ENCODE measurements around the gene NOS1AP.
"Not testable (repeated sequence)": the region's sequence is repeated elsewhere in the genome, so short reads cannot be mapped to it uniquely, and the experiment has no call there.

NOS1AP gene

GRCh38 chr1:162349635-162350330 lies 280.3 kb downstream of the NOS1AP start:
- peak overlapping the region; percentile 94 for H3K27ac ChIP-seq
- peak; percentile 82 for DNase-seq (ENCODE audit: low read depth, low spot score)

GRCh38 chr1:162351246-162351842 lies 281.9 kb downstream of the NOS1AP start:
- no peak overlapping the region for H3K27ac ChIP-seq
- no peak for DNase-seq (ENCODE audit: low read depth, low spot score)

GRCh38 chr1:162351874-162352273 lies 282.4 kb downstream of the NOS1AP start:
- not testable (repeated sequence) for H3K27ac ChIP-seq; DNase-seq (ENCODE audit: low read depth, low spot score)

DNA sequence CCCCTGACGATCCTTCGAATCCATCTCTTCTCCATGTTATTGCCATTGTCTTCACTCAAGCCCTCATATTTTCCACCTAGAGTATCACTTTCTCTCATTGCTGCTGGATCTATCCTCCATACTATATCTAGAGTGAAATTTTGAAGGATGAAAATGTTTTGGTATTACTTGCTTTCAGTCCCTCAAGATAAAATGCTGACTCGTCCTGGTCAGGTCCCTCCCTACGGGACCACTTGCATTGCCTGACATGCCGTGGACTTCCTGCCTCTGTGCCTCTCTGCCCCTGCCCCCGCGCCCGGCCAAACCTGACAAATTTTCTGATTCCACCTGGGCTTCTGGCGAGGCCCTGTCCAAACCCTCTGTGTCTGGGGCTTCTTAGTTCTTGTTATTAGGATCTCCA lies 283.6 kb downstream of the NOS1AP start:
- no peak for DNase-seq (ENCODE audit: low read depth, low spot score)
- H3K27ac ChIP-seq: no peak overlapping the region

GRCh38 chr1:162353702-162354101 lies 284.2 kb downstream of the NOS1AP start:
- no peak for DNase-seq (ENCODE audit: low read depth, low spot score)

GRCh38 chr1:162357681-162358266 lies 288.3 kb downstream of the NOS1AP start:
- no peak for DNase-seq (ENCODE audit: low read depth, low spot score)
- no peak overlapping the region for H3K27ac ChIP-seq

More at GRCh38 chr1:162353702-162354101, 284.2 kb downstream of the NOS1AP start:
- H3K27ac ChIP-seq: no peak overlapping the region

- no peak overlapping the region for H3K27ac ChIP-seq
- DNase-seq (ENCODE audit: low read depth, low spot score): no peak
Measured at GRCh38 chr1:162358928-162359327, 289.4 kb downstream of the NOS1AP start.

- H3K27ac ChIP-seq: no peak overlapping the region
- DNase-seq (ENCODE audit: low read depth, low spot score): no peak
Measured at GRCh38 chr1:162359523-162360236, 290.2 kb downstream of the NOS1AP start.

DNA sequence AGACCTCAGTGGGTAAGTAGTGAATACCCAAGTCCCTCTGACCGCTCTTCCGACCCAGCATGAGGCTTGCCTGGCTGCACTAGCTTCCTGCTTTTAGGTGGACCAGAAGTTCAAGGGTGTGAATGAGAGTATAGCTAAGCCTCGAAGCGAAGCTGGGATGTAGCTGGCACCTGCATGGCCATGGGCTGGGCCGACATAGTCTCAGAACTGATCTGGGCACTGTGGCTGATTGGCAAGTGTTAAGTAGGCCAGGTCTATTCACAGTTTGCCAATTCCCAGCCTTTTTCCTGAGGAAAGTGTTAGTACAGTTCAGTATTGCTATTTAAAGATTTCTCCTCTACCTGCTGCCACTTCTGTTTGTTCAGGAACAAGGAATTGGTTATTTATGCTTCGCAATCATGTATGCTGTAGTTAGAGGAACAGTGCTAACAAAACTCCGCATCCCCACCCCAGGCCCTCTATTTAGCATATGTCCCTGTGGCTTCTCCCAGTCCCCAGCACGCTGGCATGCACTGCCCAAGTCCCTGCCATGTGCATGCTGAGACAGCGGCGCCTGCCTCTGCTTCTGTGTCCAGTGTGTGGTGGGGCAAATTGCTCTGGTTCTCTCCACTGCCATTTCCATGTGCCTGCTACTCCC lies 290.9 kb downstream of the NOS1AP start:
- no peak overlapping the region for H3K27ac ChIP-seq
- DNase-seq (ENCODE audit: low read depth, low spot score): no peak

DNA sequence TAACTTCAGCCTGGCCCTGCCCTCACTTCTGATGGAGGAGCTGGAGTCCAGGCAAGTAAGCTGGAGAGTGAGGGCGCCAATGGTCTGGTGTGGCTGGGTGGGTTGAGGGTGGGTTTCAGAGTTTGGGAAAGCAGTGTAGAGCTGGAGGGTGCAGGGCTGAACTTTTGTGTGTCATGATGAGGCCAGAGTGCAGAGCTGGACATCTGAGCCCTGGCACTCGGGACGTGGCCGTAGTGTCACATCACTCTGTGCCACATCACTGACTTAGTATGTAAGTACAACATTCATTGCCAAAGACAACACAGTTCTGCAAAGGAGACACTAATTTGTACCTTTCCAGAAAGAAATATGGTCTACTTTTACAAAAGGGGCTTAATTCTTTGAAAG lies 291.4 kb downstream of the NOS1AP start:
- no peak overlapping the region for H3K27ac ChIP-seq
- no peak for DNase-seq (ENCODE audit: low read depth, low spot score)

DNA sequence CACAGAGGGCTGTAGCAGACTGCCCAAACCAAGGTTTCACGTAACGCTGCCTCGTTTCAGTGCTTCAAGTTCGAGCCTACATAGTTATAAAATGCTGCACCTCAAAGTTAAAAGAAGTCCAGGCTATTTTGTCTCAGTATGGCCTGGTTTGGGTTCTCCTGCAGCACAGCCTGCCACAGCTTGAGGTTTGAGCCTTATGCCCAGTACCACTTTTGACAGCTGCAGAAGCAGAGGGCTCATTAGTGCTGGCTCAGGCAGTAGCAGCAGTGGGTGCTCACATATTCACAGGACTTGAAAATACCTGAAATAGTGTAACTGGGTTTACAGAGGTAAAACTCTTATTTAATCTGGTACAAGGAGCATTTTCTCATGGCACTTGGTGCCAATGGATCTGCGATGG lies 291.9 kb downstream of the NOS1AP start:
- H3K27ac ChIP-seq: no peak overlapping the region
- no peak for DNase-seq (ENCODE audit: low read depth, low spot score)

DNA sequence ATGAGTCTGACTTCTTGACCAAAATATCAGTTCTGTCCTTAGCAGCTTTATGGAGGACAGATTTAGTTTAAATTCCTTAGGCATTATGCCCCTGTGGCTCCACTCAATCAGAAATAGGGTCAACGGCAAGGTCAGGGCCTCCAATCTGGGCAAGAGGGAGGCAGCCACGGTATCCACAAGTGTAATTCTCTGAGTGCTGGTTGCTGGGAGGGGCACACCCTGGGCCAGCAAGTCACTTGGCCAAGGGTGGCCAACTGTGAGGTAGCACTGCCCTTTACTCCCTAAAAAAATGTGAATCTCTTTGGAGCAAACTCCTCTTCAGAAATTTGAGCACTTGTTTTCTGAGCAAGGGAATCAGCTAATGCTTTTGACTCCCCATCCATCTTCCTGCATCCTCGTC lies 294.3 kb downstream of the NOS1AP start:
- H3K27ac ChIP-seq: no peak overlapping the region
- no peak for DNase-seq (ENCODE audit: low read depth, low spot score)

DNA sequence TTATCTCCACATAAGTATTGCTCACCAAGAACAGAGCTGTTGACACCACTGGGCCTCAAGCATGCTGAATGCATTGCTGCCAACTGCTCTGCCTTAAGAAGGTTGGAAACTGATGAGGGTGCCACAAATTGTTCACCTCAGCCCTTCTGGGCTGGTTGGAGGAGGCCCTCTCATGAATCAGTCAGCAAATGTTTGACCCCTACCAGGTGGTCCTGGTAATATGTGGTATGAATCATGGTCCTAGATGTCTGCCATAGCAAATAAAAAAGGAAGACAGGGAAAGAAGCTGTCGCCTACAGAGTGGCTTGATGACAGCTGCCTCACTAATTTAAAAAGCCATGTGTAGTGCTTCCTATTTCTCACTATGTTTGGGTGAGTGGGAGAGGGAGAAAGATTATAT lies 295.0 kb downstream of the NOS1AP start:
- H3K27ac ChIP-seq: no peak overlapping the region
- DNase-seq (ENCODE audit: low read depth, low spot score): no peak

GRCh38 chr1:162365284-162366020 lies 296.0 kb downstream of the NOS1AP start:
- no peak for DNase-seq (ENCODE audit: low read depth, low spot score)

DNA sequence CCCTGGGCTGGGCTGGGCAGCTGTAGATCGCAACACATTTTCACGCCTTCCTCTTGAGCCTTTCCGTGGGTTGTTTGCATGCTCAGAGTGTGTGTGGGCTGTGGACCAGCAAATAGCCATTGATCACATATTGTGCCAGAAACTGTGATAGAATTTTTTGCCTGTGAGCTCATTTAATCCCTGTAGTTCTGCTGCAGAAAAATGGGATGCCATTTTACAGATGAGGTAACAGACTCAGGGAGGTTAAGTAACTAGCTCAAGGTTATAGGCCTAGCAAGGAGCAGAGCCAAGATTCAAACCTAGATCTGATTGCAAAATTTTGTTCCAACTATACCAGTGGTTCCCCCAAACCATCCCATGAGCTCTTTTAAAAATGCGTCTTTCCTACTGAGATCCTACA lies 296.7 kb downstream of the NOS1AP start:
- no peak for DNase-seq (ENCODE audit: low read depth, low spot score)
- H3K27ac ChIP-seq: no peak overlapping the region

More at GRCh38 chr1:162365284-162366020, 296.0 kb downstream of the NOS1AP start:
- H3K27ac ChIP-seq: no peak overlapping the region

GRCh38 chr1:162366671-162367070 lies 297.2 kb downstream of the NOS1AP start:
- no peak for DNase-seq (ENCODE audit: low read depth, low spot score)
- H3K27ac ChIP-seq: no peak overlapping the region

DNA sequence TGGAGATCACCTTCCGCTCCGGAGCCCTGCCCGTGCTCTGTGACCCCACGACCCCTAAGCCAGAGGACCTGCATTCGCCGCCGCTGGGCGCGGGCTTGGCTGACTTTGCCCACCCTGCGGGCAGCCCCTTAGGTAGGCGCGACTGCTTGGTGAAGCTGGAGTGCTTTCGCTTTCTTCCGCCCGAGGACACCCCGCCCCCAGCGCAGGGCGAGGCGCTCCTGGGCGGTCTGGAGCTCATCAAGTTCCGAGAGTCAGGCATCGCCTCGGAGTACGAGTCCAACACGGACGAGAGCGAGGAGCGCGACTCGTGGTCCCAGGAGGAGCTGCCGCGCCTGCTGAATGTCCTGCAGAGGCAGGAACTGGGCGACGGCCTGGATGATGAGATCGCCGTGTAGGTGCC lies 297.6 kb downstream of the NOS1AP start:
- no peak for DNase-seq (ENCODE audit: low read depth, low spot score)
- no peak overlapping the region for H3K27ac ChIP-seq

DNA sequence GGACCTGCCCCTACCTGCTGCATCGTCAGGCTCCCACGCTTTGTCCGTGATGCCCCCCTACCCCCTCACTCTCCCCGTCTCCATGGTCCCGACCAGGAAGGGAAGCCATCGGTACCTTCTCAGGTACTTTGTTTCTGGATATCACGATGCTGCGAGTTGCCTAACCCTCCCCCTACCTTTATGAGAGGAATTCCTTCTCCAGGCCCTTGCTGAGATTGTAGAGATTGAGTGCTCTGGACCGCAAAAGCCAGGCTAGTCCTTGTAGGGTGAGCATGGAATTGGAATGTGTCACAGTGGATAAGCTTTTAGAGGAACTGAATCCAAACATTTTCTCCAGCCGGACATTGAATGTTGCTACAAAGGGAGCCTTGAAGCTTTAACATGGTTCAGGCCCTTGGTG lies 298.3 kb downstream of the NOS1AP start:
- H3K27ac ChIP-seq: no peak overlapping the region
- DNase-seq (ENCODE audit: low read depth, low spot score): no peak

DNA sequence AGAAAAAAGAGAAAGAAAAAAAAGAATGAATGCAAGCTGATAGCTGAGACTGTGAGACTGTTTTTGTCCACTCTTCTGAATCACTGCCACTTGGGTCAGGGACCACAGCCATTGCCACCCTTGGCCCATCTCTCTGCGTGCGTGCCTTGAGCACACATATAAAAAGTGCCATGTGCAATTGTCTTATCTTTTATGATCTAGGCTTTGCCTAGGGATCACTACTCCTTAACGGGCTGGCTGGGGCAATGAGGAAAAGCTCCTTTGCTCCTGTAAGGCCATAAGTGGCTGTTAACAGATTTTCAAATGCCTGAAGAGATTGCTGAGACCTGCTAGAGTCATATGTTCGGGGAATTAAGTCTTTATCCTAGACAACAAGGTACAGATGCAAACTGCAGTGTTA lies 299.0 kb downstream of the NOS1AP start:
- H3K27ac ChIP-seq: no peak overlapping the region
- no peak for DNase-seq (ENCODE audit: low read depth, low spot score)

DNA sequence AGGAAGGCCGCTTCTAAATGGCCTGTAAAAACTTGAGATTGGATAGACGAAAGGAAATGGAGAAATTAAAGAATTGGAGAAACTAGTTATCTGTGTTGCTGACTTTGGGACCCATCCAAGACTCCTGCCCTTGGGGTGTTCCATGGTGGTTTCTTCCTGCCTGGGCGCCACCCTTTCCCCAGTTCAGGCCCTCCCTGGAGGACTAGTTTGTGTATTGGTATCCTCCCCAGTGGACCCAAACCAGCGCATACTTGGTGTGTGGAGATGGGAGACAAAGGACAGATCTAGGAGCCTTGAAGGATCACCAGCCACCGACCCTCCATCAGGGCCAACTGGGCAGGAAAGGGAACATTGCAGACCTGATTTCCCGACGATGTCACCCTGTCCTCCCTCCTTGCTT lies 300.1 kb downstream of the NOS1AP start:
- no peak for DNase-seq (ENCODE audit: low read depth, low spot score)
- no peak overlapping the region for H3K27ac ChIP-seq

Measured in epithelial cell of prostate (primary cell).